GM12865 (cell line): ENCODE measurements around the gene TRAP1.
A peak's percentile ranks its signal among the peaks of the same experiment; 100 is the strongest.
"Not testable (repeated sequence)": the region's sequence is repeated elsewhere in the genome, so short reads cannot be mapped to it uniquely, and the experiment has no call there.

Experiments used
- DNase-seq: peaks from one replicate; pipeline ENCODE4 v3.0.0; 2010; ENCODE audit warnings: low read depth
- H3K4me3 ChIP-seq: 2 replicates; pipeline ENCODE4 v1.5.1; 2011; ENCODE audit warnings: mild to moderate bottlenecking, low read depth, low read length, control low read depth
- TF ChIP-seq, protein P1 (sequence below): IDR thresholded peaks from 2 replicates; pipeline ENCODE4 v1.5.1; 2011; ENCODE audit warnings: low read length, control low read depth, low read depth, inconsistent platforms; ENCODE audit not compliant: insufficient read depth; ENCODE audit errors: missing control alignments

Gene TRAP1

DNA sequence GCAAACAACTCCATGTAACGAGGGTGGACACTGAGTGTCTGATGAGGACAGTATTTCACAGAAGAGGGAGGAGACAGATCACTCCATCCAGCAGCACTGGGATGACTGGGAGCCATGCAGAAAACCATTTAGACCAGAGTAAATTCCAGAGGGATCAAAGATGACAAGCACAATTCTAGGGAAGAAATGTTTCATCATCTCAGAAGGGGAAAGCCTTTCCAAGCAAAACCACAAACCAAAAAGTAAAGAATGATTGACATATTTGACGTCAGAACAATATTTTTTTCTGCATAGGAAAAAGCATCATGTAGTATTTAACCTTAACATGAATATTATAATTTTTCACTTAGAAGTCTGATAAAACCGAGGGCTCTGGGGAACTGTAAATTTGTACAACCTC, 58.1 kb downstream of the TRAP1 start:
- DNase-seq = no peak
- H3K4me3 ChIP-seq = no peak overlapping the region
- TF ChIP-seq, protein P1, sequence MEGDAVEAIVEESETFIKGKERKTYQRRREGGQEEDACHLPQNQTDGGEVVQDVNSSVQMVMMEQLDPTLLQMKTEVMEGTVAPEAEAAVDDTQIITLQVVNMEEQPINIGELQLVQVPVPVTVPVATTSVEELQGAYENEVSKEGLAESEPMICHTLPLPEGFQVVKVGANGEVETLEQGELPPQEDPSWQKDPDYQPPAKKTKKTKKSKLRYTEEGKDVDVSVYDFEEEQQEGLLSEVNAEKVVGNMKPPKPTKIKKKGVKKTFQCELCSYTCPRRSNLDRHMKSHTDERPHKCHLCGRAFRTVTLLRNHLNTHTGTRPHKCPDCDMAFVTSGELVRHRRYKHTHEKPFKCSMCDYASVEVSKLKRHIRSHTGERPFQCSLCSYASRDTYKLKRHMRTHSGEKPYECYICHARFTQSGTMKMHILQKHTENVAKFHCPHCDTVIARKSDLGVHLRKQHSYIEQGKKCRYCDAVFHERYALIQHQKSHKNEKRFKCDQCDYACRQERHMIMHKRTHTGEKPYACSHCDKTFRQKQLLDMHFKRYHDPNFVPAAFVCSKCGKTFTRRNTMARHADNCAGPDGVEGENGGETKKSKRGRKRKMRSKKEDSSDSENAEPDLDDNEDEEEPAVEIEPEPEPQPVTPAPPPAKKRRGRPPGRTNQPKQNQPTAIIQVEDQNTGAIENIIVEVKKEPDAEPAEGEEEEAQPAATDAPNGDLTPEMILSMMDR = no peak

DNA sequence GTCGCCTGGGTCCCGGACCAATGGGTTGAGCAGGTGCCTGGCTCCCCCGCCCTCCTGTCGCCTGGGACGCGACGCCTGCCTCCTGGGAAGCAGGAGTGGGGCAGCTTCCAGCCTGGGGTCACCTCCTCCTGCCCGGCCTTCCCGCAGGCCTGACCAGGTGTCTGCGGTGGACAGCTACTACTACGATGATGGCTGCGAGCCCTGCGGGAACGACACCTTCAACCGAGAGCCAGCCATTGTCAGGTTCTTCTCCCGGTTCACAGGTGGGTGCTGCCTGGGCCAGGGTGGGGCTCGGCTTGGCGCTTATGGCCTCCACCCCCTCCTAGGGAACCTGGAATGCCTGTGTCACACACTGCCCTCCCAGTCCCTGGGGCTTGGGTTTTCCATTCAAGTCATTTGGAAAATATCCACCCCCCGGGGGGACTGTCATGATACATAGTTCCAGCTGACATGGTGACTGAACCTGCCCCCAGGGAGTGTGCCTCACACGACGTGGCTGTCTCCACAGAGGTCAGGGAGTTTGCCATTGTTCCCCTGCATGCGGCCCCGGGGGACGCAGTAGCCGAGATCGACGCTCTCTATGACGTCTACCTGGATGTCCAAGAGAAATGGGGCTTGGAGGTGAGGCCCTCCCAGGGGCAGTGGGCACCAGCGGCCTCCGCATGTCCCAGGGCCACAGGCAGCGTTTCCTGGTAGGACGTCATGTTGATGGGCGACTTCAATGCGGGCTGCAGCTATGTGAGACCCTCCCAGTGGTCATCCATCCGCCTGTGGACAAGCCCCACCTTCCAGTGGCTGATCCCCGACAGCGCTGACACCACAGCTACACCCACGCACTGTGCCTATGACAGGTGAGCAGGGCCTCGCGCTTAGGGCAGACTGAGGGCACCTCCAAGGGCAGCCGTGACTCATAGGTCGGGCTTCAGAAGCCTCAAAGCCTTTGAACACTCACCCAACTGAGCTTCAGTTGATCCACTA, 60.5 kb downstream of the TRAP1 start:
- peak; percentile 0 for DNase-seq
- no peak overlapping the region for H3K4me3 ChIP-seq
- TF ChIP-seq, protein P1 = no peak

DNA sequence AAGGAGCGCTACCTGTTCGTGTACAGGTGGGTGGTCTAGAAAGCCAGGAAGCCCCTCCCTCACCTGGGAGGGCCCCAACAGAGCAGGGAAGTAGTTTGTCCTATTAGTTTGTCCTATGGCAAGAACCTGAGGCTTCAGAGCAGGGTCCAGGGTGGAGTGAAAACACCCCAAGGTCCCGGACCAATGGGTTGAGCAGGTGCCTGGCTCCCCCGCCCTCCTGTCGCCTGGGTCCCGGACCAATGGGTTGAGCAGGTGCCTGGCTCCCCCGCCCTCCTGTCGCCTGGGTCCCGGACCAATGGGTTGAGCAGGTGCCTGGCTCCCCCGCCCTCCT, 61.2 kb downstream of the TRAP1 start:
- DNase-seq = peak; percentile 0
- H3K4me3 ChIP-seq = not testable (repeated sequence)

DNA sequence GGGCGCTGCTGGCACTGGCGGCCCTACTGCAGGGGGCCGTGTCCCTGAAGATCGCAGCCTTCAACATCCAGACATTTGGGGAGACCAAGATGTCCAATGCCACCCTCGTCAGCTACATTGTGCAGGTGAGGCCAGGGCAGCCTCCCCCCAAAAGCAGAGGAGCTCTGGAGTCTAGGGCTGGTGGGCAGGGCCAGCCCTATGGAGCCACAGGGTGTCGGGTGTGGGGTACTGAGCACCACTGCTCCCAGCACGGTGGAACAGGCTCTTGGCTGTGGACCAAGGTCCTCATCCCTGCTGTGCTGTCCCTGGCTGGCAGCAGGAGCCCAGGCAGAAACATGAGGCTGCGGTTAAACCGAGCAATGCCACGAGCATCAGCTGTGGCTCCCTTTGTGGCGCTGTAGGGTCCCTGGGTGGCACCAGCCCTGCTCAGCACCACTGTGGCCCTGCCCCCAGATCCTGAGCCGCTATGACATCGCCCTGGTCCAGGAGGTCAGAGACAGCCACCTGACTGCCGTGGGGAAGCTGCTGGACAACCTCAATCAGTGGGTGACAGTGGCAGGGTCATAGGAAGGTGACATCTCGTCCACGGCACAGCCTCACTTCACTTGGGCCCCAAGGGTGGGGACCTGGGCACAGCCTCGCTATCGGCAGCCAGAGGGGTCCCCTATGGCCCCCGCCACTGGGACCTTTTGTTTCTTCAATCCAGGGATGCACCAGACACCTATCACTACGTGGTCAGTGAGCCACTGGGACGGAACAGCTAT, 61.7 kb downstream of the TRAP1 start:
- H3K4me3 ChIP-seq = no peak overlapping the region
- TF ChIP-seq, protein P1 = no peak
- peak; percentile 1 for DNase-seq

DNA sequence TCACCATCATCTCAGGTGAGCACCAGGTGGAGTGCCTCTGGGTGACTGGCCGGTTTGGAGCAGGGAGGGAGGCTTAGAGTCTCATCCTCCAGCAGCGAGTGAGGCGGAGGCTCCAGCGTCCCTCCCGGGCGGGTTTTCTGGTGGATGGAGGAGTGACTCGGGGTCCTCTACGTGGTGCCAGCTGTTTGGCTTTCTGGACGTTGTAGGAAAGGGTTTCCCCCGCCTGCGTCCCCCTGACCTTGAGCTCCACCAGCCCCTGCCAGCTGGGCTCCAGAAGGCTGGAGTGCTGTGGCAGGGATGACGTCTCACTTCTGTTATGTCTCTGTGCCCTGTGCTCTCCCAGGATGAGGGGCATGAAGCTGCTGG, 62.3 kb downstream of the TRAP1 start:
- TF ChIP-seq, protein P1 = no peak
- peak; percentile 0 for DNase-seq
- no peak overlapping the region for H3K4me3 ChIP-seq

DNA sequence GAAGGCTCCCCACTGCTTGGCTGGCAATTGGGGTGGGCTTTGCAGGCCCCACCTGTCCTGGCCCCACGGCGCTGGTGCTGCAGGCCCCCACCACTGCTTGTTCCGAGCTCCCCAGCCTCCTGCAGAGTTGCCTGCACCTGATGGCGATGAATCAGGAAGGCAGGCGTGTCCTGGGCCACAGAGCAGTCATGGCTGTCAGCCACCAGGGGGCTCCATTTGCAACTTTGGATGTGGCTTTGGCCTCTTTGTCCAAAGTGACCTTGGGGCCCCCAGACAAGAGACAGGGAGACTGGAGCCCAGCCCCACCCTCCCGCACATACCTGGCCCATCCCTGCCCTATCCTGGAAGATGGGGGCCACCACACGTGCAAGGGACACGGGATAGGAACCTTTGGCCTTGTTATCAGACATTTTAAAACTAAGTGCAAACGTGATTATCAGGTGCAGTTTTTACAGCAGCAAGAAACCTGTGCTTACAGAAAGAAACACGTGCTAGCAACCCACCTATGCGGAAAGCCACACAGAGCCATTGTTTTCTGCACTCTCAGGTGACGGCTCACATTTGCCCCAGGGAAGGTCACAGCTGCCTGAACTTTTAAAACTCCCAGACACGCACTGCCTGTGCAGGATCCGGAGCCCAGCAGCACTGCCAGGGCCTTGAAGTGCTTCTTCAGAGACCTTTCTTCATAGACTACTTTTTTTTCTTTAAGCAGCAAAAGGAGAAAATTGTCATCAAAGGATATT, 62.9 kb downstream of the TRAP1 start, which contains the start of gene DNASE1:
Gene DNASE1, plus strand, starts transcription at position 443 of the 743 bp plus-strand sequence. CDS start 683 bp downstream, outside the sequence.
- DNase-seq = peak; percentile 81

More for the DNA sequence above, 62.9 kb downstream of the TRAP1 start, which contains the start of gene DNASE1:
- TF ChIP-seq, protein P1 = peak; percentile 80
- H3K4me3 ChIP-seq = no peak within 1 kb of the TSS
